ENCODE data around the gene TMEM18. TPM values are rescaled to one million over a fixed set of nuclear protein-coding genes. Genes with fewer than 3 reads are reported as not detected.

The TMEM18 gene
- total and polyA plus RNA-seq, 8 donors: 11.9 to 20.3 (median 15.1) TPM

GRCh38 chr2:618422-618990 is 58.7 kb downstream of the TMEM18 start:
- H3K27me3 ChIP-seq: no peaks in the 10 kb centered on the region
- no peak overlapping the region for H3K4me3 ChIP-seq
- ATAC-seq (no peak), FAIRE-seq (no peak), DNase-seq (peak in 1 of 6 donors; percentile 7)
- no peaks in the 10 kb centered on the region for H3K36me3 ChIP-seq
- no peak overlapping the region for H3K27ac ChIP-seq
- TF ChIP-seq, protein P1, sequence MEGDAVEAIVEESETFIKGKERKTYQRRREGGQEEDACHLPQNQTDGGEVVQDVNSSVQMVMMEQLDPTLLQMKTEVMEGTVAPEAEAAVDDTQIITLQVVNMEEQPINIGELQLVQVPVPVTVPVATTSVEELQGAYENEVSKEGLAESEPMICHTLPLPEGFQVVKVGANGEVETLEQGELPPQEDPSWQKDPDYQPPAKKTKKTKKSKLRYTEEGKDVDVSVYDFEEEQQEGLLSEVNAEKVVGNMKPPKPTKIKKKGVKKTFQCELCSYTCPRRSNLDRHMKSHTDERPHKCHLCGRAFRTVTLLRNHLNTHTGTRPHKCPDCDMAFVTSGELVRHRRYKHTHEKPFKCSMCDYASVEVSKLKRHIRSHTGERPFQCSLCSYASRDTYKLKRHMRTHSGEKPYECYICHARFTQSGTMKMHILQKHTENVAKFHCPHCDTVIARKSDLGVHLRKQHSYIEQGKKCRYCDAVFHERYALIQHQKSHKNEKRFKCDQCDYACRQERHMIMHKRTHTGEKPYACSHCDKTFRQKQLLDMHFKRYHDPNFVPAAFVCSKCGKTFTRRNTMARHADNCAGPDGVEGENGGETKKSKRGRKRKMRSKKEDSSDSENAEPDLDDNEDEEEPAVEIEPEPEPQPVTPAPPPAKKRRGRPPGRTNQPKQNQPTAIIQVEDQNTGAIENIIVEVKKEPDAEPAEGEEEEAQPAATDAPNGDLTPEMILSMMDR (IDR thresholded peaks at IDR 0.05): no peak
- H3K9me3 ChIP-seq: no peaks in the 10 kb centered on the region
- WGBS, 2 donors: 87 to 90% methylated on average over 6 of the region's 6 CpGs
- H3K4me1 ChIP-seq: no peaks in the 10 kb centered on the region
- intact Hi-C loops (cut with DNase I): no loop called here

DNA sequence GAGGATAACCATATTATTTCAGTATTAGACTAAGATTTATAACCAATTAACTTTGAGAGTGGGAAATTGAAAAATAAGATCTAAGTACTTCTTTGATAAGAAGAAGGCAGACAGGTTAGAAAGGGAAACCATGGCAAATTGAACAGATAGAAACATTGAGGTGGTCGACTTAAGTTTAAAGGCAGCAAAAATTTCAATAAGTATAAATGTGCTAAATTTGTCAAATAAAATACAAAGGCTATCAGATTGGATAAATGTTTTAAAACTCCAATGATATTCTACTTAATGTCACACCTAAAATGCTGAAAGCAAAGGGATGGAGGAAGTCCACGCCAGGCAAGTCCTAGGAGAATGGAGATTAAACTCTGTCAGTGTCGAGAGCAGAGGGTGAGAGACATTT is 59.2 kb downstream of the TMEM18 start:
- TF ChIP-seq, protein P1 (IDR thresholded peaks at IDR 0.05): no peak
- intact Hi-C loops (cut with DNase I): no loop called here
- H3K9me3 ChIP-seq: no peaks in the 10 kb centered on the region
- no peaks in the 10 kb centered on the region for H3K4me1 ChIP-seq
- no peaks in the 10 kb centered on the region for H3K36me3 ChIP-seq
- no peak overlapping the region for H3K4me3 ChIP-seq
- ATAC-seq: no peak
- no peak for FAIRE-seq
- no peak overlapping the region for H3K27ac ChIP-seq
- 61 to 78% methylated on average over 3 of the region's 3 CpGs for WGBS, 2 donors
- DNase-seq: no peak
- H3K27me3 ChIP-seq: no peaks in the 10 kb centered on the region
